RWPE1 (cell line): ENCODE measurements around the gene GLUL.

Source experiments
- CTCF ChIA-PET: fragments of 350-600 bp; sonication (Branson Sonifier 250); formaldehyde crosslinking; extraction: SDS; loops from one replicate; lab custom pipeline; 2021; lab: Yijun Ruan, JAX
- POLR2A ChIA-PET: fragments of 400-600 bp; formaldehyde crosslinking; extraction: SDS; loops from one replicate; lab custom pipeline; 2020; ENCODE audit warnings: antibody characterized with exemption; ENCODE audit not compliant: low non-redundant PET; lab: Yijun Ruan, JAX
- DNase-seq: peaks from one replicate; pipeline ENCODE4 v3.0.0; 2012; ENCODE audit warnings: low spot score
- H3K27ac ChIP-seq: fragments of 450-650 bp; 2 replicates; pipeline ENCODE4 v1.5.1; 2017
- TF ChIP-seq, protein P1 (sequence below): fragments of 450-650 bp; conservative IDR thresholded peaks from 2 replicates; pipeline ENCODE4 v1.5.1; 2017; ENCODE audit warnings: low read depth, mild to moderate bottlenecking

Gene GLUL

DNA sequence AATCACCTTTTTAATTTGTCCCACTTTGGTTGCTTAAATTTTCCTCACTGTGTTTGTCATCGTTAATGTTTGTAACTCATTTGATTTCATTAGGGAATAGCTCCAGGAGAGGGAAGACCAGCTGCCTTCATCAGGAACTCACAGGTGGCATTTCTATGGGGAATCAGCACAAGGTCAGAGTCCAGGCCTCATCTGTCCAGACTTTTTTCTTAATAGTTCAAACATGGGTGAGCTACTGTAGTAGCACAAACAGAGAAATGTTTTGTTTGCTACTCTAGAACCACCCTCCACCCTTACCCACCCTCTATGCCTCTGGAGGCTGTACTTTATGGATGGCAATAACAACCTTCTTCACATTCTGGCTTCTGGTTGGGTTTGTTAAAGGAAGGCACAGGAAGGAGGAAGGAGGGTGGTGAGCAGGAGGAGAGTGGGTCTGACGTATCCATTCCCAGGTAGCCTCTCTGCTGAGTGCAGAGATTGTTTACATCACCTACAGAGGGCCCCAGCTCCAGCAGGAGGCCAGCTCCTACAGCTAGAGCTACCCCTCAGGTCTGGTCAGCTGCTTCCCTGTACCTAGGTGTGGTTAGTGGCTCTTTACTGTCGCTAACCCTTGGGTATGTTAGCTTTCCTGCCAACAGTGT lies 17.0 kb upstream of the GLUL start:
- ChIA-PET POLR2A (no interaction called here), CTCF (no interaction called here)
- no peak for DNase-seq
- no peak overlapping the region for H3K27ac ChIP-seq
- TF ChIP-seq, protein P1, sequence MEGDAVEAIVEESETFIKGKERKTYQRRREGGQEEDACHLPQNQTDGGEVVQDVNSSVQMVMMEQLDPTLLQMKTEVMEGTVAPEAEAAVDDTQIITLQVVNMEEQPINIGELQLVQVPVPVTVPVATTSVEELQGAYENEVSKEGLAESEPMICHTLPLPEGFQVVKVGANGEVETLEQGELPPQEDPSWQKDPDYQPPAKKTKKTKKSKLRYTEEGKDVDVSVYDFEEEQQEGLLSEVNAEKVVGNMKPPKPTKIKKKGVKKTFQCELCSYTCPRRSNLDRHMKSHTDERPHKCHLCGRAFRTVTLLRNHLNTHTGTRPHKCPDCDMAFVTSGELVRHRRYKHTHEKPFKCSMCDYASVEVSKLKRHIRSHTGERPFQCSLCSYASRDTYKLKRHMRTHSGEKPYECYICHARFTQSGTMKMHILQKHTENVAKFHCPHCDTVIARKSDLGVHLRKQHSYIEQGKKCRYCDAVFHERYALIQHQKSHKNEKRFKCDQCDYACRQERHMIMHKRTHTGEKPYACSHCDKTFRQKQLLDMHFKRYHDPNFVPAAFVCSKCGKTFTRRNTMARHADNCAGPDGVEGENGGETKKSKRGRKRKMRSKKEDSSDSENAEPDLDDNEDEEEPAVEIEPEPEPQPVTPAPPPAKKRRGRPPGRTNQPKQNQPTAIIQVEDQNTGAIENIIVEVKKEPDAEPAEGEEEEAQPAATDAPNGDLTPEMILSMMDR, result no peak

DNA sequence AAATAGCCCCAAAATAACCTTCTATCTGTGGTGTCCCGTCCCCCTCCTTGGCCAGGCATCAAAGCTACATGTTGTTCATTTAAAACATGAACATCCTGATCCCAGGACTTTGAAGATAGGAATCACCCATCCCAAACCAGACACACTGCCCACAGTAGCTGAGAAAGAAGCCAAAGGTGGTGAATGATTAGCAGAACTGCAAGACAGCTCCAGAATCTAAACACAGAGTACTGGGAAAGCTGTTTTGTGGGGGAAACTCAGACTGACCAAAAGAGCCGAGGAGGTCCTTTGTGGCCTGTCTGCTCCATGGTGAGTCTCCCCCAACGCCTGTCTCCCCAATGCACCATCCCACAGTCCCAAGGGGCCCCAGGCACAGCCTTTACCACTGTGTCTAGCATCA lies 16.1 kb upstream of the GLUL start:
- CTCF ChIA-PET, result no interaction called here
- POLR2A ChIA-PET, result no interaction called here
- DNase-seq, result no peak
- TF ChIP-seq, protein P1, result no peak
- no peak overlapping the region for H3K27ac ChIP-seq

DNA sequence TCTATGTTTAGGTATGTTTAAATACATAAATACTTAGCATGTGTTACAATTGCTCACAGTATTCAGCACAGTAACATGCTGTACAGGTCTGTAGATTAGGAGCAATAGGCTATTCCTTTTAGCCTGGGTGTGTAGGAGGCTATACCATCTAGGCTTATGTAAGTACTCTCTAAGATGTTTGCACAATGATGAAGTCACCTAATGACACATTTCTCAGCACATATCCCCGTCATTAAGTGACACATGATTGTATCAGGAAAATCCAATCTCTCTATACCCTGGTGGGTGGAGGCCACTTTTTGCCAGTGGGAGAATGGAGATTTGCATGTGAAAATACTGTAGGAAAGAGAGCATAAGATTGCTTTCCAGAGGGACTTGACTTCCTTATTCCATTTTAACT lies 14.4 kb upstream of the GLUL start:
- ChIA-PET POLR2A (no interaction called here), CTCF (no interaction called here)
- TF ChIP-seq, protein P1, result no peak
- no peak for DNase-seq
- H3K27ac ChIP-seq, result no peak overlapping the region

DNA sequence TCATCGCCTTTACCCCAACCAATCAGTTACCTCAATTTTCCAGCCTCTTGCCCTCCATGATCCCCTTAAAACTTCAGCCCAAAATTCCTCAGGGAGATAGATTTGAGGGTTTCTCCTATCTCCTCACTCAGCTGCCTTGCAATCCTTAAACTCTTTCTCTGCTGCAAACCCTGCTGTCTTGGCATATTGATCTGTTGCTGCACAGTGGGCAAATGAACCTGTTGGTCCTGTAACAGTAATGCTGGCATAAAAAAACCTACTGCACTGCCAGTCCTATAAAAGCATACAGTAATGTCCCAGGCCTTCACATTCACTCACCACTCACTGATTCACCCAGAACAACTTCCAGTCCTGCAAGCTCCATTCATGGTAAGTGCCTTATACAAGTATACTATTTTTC lies 14.0 kb upstream of the GLUL start:
- no peak for DNase-seq
- CTCF ChIA-PET, result no interaction called here
- TF ChIP-seq, protein P1, result no peak
- H3K27ac ChIP-seq, result no peak overlapping the region
- POLR2A ChIA-PET, result no interaction called here

DNA sequence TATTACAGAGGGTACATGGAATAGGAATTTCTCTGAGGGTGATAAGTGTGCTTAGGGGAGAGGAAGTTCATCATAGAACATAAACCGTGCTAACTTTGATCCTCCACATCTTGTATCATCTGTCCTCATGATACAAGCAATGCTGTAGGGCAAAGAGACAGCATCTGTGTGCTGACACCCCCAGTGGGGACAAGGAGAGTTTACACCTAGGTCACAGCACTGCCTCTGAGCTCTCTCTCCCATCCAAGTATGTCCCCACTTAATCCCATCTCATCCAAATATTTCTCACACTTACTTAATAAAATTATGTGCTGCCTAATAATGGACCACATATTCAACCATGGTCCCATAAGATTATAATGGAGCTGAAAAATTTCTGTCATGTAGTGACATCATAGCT lies 13.2 kb upstream of the GLUL start:
- no peak overlapping the region for H3K27ac ChIP-seq
- DNase-seq, result no peak
- TF ChIP-seq, protein P1, result no peak
- ChIA-PET CTCF (no interaction called here), POLR2A (no interaction called here)

DNA sequence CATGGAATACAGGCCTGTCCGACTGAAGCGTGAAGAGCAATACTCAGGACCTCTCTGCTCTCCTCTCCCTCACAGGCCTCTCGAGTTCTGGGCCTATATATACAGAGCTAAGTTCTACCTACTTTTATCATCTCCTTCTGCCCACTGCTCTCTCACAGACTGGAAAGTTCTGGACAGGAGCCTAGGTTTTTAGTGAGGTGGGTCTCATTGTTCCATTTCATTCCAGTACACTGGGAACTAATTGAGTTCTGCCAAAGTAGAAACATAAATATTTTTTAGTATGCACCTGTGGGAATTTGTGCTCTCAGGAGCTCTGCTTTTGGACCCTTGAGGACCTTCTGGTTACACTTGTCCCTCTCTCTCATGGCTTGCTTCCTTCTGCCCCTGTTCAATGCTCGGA lies 9.0 kb upstream of the GLUL start, which contains the start of gene TEDDM1:
Gene TEDDM1, minus strand, starts transcription at position 101 of the 400 bp plus-strand sequence. CDS start 182 bp downstream, outside the sequence.
- no peak for DNase-seq
- TF ChIP-seq, protein P1, result no peak
- ChIA-PET POLR2A (no interaction called here), CTCF (no interaction called here)
- H3K27ac ChIP-seq, result no peak within 1 kb of the TSS
